Dermis blood vessel endothelial cell (primary cell): ENCODE data around the gene ZBTB14. TPM values are rescaled to one million over a fixed set of nuclear protein-coding genes. Genes with fewer than 3 reads are reported as not detected.

Source experiments
- DNase-seq: peaks from one replicate; pipeline ENCODE4 v3.0.0; 2010
- total RNA-seq: library from RNA; depleted of rRNA; stranded (reverse); fragments of >200 nt; gene quantifications from 2 replicates; pipeline ENCODE4 v1.2.3, GENCODE V29; 2014

ZBTB14 gene
- total RNA-seq, 1 donor from 2014 or later: 17.9 TPM

- no peak for DNase-seq
These were observed 7.7 kb downstream of the ZBTB14 start for GRCh38 chr18:5287854-5288253.

GRCh38 chr18:5286525-5286924 lies 9.0 kb downstream of the ZBTB14 start:
- DNase-seq: no peak

- no peak for DNase-seq
These were observed 10.2 kb downstream of the ZBTB14 start for GRCh38 chr18:5285326-5285725.

GRCh38 chr18:5284808-5285207 lies 10.7 kb downstream of the ZBTB14 start:
- DNase-seq: no peak

GRCh38 chr18:5282770-5283169 lies 12.8 kb downstream of the ZBTB14 start:
- DNase-seq: no peak

- DNase-seq: no peak
These were observed 18.6 kb downstream of the ZBTB14 start for GRCh38 chr18:5276947-5277346.

GRCh38 chr18:5275872-5276271 lies 19.7 kb downstream of the ZBTB14 start:
- DNase-seq: no peak

GRCh38 chr18:5268874-5269273 lies 26.7 kb downstream of the ZBTB14 start:
- DNase-seq: no peak

- DNase-seq: no peak
These were observed 28.8 kb downstream of the ZBTB14 start for GRCh38 chr18:5266721-5267120.

GRCh38 chr18:5253910-5254309 lies 41.6 kb downstream of the ZBTB14 start:
- DNase-seq: peak; percentile 3

- no peak for DNase-seq
These were observed 44.4 kb downstream of the ZBTB14 start for GRCh38 chr18:5251117-5251516.

- DNase-seq: no peak
These were observed 44.9 kb downstream of the ZBTB14 start for GRCh38 chr18:5250603-5251002.

GRCh38 chr18:5244941-5245340 lies 50.6 kb downstream of the ZBTB14 start:
- no peak for DNase-seq

- no peak for DNase-seq
These were observed 56.1 kb downstream of the ZBTB14 start for GRCh38 chr18:5239447-5239846.

Other genes starting within 250 kb of the ZBTB14 start
- not detected in 2 replicates for gene AKAIN1, start 98.5 kb downstream of the ZBTB14 start, total RNA-seq
- gene EPB41L3, start 248.3 kb upstream of the ZBTB14 start, total RNA-seq: 38.1 and 42.1 TPM in 2 replicates